Neural crest cell (in vitro differentiated cells): Measurements from ENCODE around the gene ZBTB20. TPM values are rescaled to one million over a fixed set of nuclear protein-coding genes. Genes with fewer than 3 reads are reported as not detected.
A peak's percentile ranks its signal among the peaks of the same experiment; 100 is the strongest.

ENCODE experiments used
- DNase-seq: peaks from one replicate; pipeline ENCODE4 v3.0.0; 2021; ENCODE audit warnings: low read depth, mixed read lengths, low spot score
- H3K27ac Mint-ChIP-seq: one replicate; pipeline ENCODE4 v1.8.0; 2021; ENCODE audit warnings: mild to moderate bottlenecking, mixed read lengths; ENCODE audit not compliant: unreplicated experiment
- H3K27me3 Mint-ChIP-seq: 2 replicates; pipeline ENCODE4 v1.8.0; 2021; ENCODE audit warnings: low read depth, mild to moderate bottlenecking, mixed read lengths
- H3K36me3 Mint-ChIP-seq: 2 replicates; pipeline ENCODE4 v1.8.0; 2021; ENCODE audit warnings: low read depth, mild to moderate bottlenecking, mixed read lengths
- H3K4me1 Mint-ChIP-seq: 2 replicates; pipeline ENCODE4 v1.8.0; 2021; ENCODE audit warnings: mixed read lengths
- H3K4me3 Mint-ChIP-seq: one replicate; pipeline ENCODE4 v1.8.0; 2021; ENCODE audit warnings: mild to moderate bottlenecking, mixed read lengths
- H3K9me3 Mint-ChIP-seq: 2 replicates; pipeline ENCODE4 v1.8.0; 2021; ENCODE audit warnings: mixed read lengths
- CTCF ChIP-seq: fragments of 200-600 bp; sonication (generic); conservative IDR thresholded peaks from 2 replicates; pipeline ENCODE4 v1.5.0; 2021; ENCODE audit warnings: antibody characterized with exemption, mild to moderate bottlenecking
- total RNA-seq: library from RNA; stranded (reverse); gene quantifications from 2 replicates; pipeline ENCODE4 v1.2.1, GENCODE V29; 2021

The ZBTB20 gene
- total RNA-seq, 1 donor from 2014 or later = 12.4 TPM

- H3K4me3 Mint-ChIP-seq = no peak overlapping the region
- no peak for DNase-seq
- no peak for TF ChIP-seq CTCF
- no peaks in the 10 kb centered on the region for H3K9me3 Mint-ChIP-seq
- H3K27me3 Mint-ChIP-seq = no peaks in the 10 kb centered on the region
- peaks cover 7% of the 10 kb centered on the region for H3K36me3 Mint-ChIP-seq
- H3K27ac Mint-ChIP-seq = no peak overlapping the region
- no peaks in the 10 kb centered on the region for H3K4me1 Mint-ChIP-seq
Measured at GRCh38 chr3:114392831-114393230, 754.3 kb downstream of the ZBTB20 start.

GRCh38 chr3:114389156-114389555 is 757.9 kb downstream of the ZBTB20 start:
- Mint-ChIP-seq H3K27me3 (no peaks in the 10 kb centered on the region), H3K36me3 (peaks cover 7% of the 10 kb centered on the region), H3K27ac (no peak overlapping the region), H3K4me1 (no peaks in the 10 kb centered on the region), H3K9me3 (no peaks in the 10 kb centered on the region), H3K4me3 (no peak overlapping the region)
- DNase-seq = no peak
- TF ChIP-seq CTCF = no peak

GRCh38 chr3:114384558-114384903 is 762.6 kb downstream of the ZBTB20 start:
- peak overlapping the region; percentile 71 for H3K4me3 Mint-ChIP-seq
- H3K27me3 Mint-ChIP-seq = no peaks in the 10 kb centered on the region
- peaks cover 11% of the 10 kb centered on the region for H3K4me1 Mint-ChIP-seq
- H3K9me3 Mint-ChIP-seq = no peaks in the 10 kb centered on the region
- DNase-seq = no peak
- H3K27ac Mint-ChIP-seq = no peak overlapping the region
- no peak for TF ChIP-seq CTCF
- peaks cover 10% of the 10 kb centered on the region for H3K36me3 Mint-ChIP-seq

- peak; percentile 90 for TF ChIP-seq CTCF
- no peaks in the 10 kb centered on the region for H3K9me3 Mint-ChIP-seq
- H3K27me3 Mint-ChIP-seq = no peaks in the 10 kb centered on the region
- peak; percentile 65 for DNase-seq
- peaks cover 9% of the 10 kb centered on the region for H3K36me3 Mint-ChIP-seq
- H3K27ac Mint-ChIP-seq = no peak overlapping the region
- H3K4me1 Mint-ChIP-seq = peaks cover 11% of the 10 kb centered on the region
- peak overlapping the region; percentile 71 for H3K4me3 Mint-ChIP-seq
Measured at GRCh38 chr3:114383875-114384557, 763.1 kb downstream of the ZBTB20 start.

GRCh38 chr3:114380233-114380651 is 766.8 kb downstream of the ZBTB20 start:
- Mint-ChIP-seq H3K27ac (peak overlapping the region; percentile 54), H3K4me1 (peaks cover 15% of the 10 kb centered on the region)

More at GRCh38 chr3:114380233-114380651, 766.8 kb downstream of the ZBTB20 start:
- H3K27me3 Mint-ChIP-seq = no peaks in the 10 kb centered on the region
- peaks cover 10% of the 10 kb centered on the region for H3K36me3 Mint-ChIP-seq
- no peak for TF ChIP-seq CTCF
- peak overlapping the region; percentile 31 for H3K4me3 Mint-ChIP-seq
- H3K9me3 Mint-ChIP-seq = no peaks in the 10 kb centered on the region
- DNase-seq = peak; percentile 26
